ENCODE measurements around the gene MAGEA8.
"Not testable (repeated sequence)": the region's sequence is repeated elsewhere in the genome, so short reads cannot be mapped to it uniquely, and the experiment has no call there.

The MAGEA8 gene, protein sequence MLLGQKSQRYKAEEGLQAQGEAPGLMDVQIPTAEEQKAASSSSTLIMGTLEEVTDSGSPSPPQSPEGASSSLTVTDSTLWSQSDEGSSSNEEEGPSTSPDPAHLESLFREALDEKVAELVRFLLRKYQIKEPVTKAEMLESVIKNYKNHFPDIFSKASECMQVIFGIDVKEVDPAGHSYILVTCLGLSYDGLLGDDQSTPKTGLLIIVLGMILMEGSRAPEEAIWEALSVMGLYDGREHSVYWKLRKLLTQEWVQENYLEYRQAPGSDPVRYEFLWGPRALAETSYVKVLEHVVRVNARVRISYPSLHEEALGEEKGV

DNA sequence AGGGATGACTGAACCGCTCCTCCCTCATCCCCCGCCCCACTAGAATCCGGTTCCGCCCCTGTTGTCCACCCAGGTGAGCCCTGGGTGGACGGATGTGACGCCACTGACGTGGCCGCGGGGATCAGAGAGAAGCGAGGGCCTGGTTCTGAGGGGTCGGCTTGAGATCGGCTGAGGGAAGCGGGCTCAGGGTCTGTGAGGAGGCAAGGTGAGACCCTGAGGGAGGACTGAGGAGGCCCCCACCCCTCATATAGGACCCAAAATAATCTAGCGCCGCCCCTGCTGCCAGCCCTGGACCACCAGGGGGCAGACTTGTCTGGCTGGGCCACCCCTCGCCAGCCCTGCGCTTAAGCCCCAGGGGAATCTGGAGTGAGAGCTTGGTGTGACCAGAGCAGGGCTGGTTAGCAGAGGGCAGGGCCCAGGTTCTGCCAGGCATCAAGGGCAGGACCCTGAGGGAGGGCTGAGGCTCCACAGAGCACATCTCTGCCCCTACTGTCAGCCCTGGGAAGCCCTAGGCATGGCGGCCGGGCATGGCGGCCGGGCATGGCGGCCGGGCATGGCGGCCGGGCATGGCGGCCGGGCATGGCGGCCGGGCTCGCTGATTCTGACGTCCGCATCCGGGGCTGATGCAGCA is at the start of gene MAGEA8:
MAGEA8 (plus strand) TSS at position 103 of the 631 bp plus-strand sequence. CDS start 3,090 bp downstream, outside the sequence.
- DNase-seq: no peak

DNA sequence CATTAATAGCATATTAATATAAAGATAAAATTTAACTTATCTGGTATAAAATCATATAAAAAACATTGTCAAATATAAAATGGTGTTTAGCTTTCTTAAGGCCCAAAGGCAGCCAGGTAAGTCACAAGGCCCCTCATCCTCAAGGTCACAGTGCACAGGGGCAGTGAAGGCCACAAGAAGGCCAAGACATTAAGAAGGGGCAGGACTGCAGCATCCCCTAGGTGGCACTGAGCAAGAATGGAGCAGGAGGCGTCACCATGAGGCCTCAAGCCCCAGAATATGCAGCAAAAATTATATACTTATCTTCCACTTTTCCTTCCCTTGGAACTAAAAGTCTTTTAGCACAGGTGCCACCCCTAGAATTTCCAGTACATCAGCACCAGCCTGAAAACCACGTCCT is 49.5 kb upstream of the MAGEA8 start:
- no peak for DNase-seq

DNA sequence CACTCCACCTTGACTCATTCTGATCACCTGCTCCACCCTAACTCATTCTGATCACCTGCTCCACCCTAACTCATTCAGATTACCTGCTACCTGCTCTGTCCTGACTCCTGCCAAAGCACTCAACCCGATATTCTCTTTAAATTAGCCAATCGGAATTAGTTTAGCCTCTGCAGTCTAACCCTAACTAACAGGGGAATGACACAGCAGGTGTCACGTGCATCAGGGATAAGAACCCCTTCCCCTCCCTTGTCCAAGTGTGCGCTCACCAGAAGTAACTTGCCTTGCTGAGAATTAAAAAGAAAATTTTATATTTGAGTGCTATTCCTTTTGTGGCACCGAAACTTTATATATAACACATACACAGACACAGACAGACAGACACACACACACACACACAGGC is 44.3 kb upstream of the MAGEA8 start:
- DNase-seq: not testable (repeated sequence)

DNA sequence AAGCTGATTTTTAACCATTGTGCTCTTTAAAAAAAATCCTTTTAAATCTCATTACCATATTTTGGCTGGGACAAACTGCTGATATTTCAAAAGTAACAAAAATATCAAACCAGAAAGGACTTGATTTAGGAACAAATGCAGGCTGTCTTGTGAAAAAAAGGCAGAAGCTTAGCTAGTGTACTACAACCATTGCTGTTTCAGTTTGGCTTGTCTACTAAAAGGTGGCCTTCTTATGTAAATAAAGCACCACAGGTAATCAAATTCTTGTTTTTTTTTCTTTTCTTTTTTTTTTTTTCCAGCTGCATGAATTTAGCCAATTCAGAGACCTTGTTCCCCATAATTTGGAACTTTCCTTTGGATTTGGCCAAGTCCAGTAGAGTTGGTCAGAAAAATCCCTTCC is 43.8 kb upstream of the MAGEA8 start:
- DNase-seq: no peak

DNA sequence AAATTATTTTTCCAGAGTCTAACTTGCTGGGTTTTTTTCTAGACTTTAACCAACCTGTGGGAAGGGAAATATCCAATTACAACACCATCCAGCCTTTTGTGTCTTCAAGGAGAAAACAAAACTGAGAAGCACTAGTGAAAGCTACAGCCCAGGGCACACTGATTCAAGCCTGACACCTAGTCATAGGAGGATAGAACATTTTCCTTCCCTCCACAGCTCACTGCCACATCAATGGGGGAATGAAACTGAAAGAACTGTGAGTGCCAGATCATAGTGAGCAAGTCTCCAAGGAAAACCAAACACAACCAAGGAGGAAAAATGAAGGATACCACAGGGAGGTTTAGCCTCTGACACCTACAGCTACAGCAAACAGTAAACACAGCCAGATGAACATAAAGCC is 43.3 kb upstream of the MAGEA8 start:
- DNase-seq: no peak

DNA sequence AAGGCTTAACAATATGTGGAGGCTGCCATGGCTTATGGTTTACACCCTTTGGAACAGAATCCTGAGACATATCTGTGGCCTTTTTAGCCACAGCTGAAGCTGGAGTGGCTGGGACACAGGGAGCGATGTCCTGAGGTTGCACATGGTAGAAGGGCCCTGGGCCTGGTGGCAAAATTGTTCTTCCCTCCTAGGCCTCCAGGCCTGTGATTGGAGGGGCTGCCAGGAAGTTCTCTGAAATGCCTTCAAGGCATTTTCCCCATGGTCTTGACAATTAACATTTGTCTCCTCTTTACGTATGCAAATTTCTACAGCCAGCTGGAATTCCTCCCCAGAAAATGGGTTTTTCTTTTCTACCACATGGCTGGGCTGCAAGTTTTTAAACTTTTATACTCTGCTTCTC is 39.1 kb upstream of the MAGEA8 start:
- no peak for DNase-seq

DNA sequence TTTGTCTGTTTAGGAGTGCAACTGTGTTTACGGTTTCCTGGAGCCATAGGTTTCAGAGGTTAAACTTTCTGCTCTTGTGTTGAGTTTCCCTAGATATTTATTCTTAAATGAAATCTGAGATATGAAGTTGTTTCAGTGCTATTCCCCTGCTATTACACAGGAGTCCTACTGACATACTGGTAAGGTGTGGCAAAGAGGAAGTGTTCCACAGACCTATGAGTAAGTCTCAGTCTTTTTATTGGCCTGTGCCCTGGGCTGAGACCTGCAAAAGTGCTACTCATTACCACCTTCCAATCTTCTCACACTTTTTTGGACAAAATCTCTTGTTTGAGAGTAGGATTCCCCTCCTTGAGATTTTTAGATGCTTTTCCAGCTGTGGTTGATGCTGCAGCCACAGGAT is 35.6 kb upstream of the MAGEA8 start:
- DNase-seq: no peak

DNA sequence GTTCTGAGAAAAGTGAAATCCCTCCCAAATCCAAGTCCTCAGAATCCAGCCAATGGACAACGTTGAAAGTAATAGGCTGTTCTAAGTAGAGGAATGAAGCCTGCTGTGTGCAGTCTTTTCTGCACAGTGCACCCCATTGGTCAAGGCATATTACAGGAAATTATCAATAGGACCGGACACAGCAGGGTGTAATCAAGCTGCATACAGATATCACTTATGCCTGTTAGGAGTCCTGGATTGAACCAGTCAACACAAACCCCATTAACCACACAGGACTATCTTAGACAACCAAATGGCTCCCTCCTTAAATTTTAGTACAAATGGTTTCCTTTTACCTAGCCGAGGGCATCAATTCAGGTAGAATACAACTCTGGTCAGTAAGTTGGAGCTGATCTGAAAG is 34.2 kb upstream of the MAGEA8 start:
- no peak for DNase-seq

DNA sequence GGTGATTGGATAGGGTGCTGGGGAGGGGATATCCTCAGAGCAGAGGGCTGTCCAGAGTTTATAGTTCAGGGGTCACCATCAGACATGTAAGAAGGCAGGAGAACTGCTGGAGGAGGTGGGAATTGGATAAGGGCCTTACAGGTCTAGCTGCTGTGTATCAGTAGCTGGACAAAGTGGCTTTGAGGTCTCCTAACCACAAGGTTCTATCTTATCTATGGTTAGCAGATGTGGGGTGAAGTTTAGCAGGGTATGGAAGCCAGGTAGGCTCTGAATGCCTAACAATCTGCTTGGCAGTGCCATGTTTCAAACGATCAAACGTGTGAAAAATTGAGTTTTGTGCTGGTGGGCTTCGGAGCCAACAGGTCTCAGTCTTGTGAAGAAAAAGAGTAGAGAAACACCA is 32.1 kb upstream of the MAGEA8 start:
- DNase-seq: no peak

DNA sequence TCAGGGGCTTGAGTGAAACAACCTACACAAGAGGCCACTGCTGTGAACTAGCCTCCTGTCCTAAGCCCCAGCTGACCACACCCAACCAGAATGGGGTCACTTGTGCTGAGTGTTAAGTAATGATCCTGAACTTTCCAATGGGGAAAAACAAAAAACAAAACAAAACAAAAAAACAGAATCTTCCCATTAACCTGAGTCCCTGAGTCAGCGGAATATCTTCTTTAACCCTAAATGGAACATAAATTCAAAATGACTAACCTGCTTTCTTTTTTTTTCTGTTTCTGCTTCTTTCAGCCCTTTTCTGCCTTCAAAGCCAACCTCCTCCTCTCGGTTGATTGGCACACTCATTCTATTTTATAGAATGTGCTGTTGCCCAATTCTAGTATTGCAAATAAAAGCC is 31.2 kb upstream of the MAGEA8 start:
- no peak for DNase-seq

DNA sequence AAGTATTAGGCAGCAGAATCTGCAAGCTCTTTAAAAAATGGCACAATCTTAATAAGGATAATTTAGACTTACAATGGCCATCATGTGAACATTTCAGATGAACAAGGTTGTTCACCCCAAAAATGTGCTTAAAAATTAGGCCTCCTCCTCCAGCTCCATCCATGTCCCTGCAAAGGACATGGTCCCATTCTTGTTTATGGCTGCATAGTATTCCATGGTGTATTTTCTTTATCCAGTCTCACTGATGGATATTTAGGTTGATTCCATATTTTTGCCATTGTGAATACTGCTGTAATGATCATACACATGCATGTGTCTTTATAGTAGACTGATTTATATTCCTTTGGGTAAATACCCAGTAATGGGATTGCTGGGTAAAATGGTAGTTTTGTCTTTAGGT is 29.1 kb upstream of the MAGEA8 start:
- DNase-seq: no peak

DNA sequence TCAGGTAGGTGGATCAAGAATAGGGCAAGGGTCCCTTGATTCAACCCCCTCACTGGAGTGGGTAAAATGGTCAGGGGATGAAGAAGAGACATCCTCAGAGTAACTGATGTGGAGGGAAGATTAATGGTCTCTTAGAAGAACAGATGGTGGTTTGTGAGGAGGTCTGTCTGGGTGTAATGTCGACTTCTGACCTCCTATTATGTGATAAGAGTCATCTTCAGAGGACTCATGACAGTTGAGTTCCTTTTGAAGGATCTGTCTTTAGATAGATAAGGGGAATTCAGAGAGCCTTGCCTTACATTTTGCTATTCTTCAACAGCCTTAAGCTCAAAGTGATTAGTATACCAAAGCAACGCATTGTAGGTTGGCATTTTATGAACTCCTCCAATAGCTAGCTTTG is 27.1 kb upstream of the MAGEA8 start:
- no peak for DNase-seq

DNA sequence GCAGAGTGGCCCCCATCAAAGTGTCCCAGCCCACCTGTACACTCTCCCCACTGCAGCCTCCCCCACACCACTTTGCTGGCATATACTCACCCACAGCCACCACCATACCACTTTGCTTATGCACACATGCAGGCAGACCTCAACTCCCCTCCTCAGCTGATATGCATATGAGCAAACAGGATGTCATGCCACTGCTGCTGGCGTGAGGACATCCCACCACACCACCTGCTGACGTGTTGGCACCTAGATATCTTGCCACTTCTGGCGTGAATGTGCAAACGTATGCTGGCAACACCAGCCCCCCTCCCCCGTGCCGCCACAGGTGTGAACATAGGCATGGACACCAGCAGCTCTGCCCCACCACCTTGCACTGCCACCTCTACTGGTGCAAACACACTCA is 22.4 kb upstream of the MAGEA8 start:
- DNase-seq: no peak

DNA sequence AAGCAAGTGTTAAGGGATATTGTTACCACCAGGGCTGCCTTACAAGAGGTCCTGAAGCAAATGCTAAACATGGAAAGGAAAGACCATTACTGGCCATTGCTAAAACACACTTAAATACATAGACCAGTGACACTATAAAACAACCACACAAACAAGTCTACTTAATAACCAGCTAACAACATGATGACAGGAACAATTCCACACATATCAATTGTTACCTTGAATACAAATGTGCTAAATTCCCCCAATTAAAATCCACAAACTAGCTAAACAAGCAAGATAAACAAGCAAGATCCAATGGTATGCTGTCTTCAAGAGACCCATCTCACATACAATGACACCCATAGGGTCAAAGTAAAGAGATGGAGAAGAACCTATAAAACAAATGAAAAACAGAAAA is 20.5 kb upstream of the MAGEA8 start:
- no peak for DNase-seq

DNA sequence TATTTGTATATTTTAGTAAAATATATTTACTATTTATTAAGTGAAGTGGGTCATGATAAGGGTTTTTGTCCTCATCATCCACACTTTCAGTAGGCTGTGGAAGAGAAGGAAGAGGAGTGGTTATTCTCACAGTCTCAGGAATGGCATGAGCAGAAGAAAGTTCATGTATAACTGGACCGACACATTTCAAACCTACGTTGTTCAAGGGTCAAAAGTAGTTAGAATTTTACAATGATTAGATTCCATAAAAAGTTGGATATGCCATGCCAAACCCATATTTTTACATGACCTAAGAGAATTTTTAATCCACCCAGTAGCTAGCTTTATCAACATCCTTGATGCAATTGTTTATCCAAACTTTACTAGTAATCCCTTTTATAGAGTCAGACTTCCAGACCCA is 15.6 kb upstream of the MAGEA8 start:
- no peak for DNase-seq

DNA sequence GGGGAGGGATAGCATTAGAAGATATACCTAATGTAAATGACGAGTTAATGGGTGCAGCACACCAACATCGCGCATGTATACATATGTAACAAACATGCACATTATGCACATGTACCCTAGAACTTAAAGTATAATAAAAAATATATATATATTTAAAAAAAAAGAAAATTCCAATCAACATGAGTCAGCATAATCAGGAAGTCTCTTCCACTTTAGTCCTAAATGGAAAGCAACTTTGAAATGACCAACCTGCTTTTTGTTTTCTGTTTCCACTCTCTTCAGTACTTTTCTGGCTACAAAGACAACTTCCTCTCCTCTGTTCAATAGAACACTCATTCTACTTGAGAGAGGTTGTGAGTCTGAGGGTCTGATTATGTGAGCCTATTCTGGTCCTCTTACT is 13.5 kb upstream of the MAGEA8 start:
- no peak for DNase-seq

DNA sequence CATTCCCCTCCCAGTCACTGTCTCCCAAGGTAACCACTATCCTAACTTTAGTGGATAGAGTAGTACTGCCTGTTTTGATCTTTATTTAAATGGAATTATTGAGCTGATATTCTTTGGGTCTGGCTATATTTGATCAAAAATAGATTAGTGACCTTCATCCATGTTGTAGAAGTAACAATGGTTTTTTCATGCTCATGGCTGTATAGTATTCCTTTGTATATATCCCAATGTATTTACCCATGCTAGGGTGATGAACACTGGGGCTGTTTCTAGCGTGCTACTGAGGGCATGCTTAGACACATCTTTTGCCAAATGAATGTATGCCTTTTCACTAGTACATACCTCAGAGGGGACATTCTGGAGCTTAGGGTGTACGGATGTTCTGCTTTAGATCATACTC is 10.1 kb upstream of the MAGEA8 start:
- DNase-seq: no peak

DNA sequence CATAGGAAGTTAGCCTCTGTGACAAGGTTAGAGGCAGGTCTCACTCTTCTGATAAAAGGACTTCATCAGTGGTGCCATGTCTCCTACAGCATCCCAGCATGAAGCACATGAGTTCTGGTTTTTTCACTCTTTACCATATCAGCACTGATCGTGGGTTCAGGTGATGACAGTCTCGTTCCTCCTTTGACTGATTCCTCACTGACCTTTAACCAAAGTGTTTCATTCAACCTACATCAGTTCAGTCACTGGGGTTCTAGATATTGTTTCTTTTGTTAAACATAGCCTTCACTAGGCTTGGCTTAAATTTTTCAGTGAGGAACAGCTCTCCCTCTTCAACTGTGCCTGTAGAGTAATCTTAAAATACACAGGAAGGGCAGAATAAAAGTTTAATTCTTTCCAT is 9.6 kb upstream of the MAGEA8 start:
- no peak for DNase-seq

DNA sequence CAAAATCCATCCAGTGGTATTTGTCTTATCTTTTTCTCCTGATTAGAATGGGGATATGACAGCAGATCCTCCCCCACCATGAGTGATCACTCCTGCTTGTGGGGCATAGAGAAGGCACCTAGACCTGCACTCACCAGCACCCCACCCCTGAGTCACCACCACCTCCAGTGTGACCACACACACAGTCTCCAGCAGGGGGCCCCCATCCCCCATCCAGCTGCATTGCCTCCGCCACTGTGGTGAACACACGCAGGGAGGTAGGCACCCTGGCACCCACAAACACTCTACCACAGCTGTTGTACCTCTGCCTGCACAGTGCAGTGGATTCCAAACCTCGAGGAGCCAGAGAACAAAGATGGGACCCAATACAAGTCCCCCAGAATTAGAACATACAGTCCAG is 9.0 kb upstream of the MAGEA8 start:
- DNase-seq: peak in 1 of 6 experiments; percentile 4

DNA sequence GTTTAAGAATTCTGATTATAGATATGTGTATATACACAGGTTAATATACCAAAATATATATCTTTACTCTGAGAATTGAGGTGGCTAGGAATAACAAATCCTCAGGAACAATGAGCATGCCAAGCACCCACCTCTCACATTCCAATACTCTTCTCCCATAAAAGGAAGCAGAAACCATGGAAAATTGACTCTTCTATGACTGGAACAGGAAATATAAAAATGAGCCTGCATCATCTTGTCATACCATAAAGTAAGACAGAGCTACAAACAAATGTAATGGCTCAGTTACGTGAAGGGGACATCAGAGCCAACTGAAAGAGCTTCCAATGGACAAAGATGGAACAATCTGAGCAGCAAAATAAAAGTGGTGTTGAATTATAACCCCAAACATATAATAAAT is 3.8 kb upstream of the MAGEA8 start:
- no peak for DNase-seq

DNA sequence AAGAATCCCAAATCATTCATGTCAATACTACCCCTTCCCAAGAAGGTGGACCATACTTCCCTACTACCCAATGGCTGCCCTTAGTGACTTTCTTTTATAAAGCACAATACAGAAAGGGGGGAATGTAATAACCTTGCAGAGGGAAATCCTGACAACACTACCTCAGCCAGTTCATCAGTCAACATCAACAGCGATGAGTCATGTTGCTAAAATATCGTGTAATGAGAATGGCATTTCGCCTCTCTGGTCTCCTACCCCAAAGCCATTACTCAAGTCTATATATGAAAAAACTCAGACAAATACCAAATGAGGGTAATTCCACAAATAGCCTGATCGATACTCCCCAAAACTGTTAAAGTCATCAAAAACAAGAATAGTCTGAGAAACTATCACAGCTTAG is 3.3 kb upstream of the MAGEA8 start:
- no peak for DNase-seq

DNA sequence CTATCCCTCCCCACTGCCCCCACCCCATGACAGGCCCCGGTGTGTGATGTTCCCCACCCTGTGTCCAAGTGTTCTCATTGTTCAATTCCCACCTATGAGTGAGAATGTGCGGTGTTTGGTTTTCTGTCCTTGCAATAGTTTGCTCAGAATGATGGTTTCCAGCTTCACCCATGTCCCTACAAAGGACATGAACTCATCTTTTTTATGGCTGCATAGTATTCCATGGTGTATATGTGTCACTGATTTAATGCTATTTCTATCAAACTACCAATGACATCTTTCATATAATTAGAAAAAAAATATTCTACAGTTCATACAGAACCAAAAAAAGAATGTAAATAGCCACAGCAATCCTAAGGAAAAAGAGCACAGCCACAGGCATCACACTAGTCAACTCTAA is 9.8 kb downstream of the MAGEA8 start:
- DNase-seq: not testable (repeated sequence)

DNA sequence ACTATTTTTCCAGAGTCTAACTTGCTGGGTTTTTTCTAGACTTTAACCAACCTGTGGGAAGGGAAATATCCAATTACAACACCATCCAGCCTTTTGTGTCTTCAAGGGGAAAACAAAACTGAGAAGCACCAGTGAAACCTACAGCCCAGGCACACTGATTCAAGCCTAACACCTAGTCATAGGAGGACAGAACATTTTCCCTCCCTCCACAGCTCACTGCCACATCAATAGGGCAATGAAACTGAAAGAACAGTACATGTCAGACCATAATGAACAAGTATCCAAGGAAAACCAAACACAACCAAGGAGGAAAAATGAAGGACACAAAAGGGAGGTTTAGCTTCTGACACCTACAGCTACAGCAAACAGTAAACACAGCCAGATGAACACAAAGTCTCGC is 17.6 kb downstream of the MAGEA8 start:
- DNase-seq: no peak

DNA sequence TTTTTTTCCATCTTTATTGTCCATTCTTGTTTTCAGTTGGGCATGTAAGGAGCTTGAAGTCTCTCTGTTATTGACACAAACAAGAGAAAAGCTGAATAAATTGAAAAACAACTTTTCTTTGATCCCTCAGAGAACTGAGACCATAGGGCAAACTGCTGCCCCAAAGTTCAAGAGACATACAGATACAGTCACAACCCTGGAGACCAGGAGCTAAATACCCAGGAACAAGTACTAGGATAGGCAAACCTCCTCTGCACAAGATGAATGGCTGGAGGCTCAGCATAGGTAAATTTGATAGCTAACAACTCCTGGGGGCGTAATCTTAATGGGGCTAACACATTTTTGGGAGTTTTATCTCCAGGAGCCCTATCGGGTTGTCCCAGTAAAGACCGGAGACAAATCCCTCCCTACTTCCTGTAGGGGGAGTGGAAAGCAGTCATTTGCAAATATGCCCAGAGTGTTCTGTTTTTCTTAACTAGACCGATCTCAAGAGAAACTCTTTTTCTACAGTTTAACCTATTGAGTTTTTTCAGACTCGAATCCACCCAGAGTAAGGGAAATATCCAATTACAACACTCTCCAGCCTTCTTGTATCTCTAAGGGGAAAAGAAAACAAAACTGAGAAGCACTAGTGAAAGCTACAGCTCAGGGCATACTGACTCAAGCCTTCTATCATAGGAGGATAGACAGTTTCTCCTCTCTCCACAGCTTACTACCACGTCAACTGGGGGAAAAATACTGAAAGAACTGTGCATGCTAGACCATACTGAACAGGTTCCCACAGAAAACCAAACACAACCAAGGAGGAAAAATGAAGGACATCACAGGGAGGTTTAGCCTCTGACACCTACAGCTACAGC is 23.1 kb downstream of the MAGEA8 start:
- no peak for DNase-seq

Data from stimulated activated naive CD4-positive, alpha-beta T cell (primary cell).